ENCODE measurements around the gene SLC36A4.

GRCh38 chr11:93197380-93198214, at the start of gene SLC36A4:
- TF ChIP-seq, protein P1, sequence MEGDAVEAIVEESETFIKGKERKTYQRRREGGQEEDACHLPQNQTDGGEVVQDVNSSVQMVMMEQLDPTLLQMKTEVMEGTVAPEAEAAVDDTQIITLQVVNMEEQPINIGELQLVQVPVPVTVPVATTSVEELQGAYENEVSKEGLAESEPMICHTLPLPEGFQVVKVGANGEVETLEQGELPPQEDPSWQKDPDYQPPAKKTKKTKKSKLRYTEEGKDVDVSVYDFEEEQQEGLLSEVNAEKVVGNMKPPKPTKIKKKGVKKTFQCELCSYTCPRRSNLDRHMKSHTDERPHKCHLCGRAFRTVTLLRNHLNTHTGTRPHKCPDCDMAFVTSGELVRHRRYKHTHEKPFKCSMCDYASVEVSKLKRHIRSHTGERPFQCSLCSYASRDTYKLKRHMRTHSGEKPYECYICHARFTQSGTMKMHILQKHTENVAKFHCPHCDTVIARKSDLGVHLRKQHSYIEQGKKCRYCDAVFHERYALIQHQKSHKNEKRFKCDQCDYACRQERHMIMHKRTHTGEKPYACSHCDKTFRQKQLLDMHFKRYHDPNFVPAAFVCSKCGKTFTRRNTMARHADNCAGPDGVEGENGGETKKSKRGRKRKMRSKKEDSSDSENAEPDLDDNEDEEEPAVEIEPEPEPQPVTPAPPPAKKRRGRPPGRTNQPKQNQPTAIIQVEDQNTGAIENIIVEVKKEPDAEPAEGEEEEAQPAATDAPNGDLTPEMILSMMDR (IDR thresholded peaks at IDR 0.05): no peak
- TF ChIP-seq POLR2A (IDR thresholded peaks at IDR 0.05): no peak

All from lower leg skin (tissue), 3 donors.